Inflammatory macrophage (primary cell): ENCODE results near the gene PROM1.
A peak's percentile ranks its signal among the peaks of the same experiment; 100 is the strongest.

Source experiments
- DNase-seq, 2 donors: peaks; one replicate each; pipeline ENCODE4 v3.0.0-alpha.2; 2020 to 2022

PROM1 gene

GRCh38 chr4:15936495-15936894 is 147.3 kb downstream of the PROM1 start:
- DNase-seq: no peak

GRCh38 chr4:15935504-15936402 is 148.1 kb downstream of the PROM1 start:
- no peak for DNase-seq

- no peak for DNase-seq
These were observed 149.6 kb downstream of the PROM1 start for GRCh38 chr4:15934259-15934658.

- peak in 1 of 2 donors; percentile 12 for DNase-seq
These were observed 152.2 kb downstream of the PROM1 start for GRCh38 chr4:15931451-15932210.

DNA sequence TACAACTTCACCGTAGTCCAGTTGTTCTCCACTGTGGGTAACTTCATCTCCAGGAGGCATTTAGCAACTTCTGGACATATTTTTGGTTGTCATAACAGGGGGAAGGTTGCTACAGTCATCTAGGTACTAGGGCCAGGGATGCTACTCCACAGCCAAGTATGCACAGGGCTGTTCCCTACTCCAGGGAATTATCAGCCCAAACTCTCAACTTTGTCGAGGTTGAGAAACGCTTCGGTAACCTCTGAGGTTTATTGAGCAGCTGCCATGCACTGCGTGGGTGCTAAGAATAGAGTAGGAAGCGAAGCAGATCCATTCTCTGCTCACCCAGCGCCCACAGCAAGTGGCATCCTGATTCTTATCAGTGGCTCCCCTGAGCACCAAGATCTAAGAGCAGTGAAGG is 153.5 kb downstream of the PROM1 start:
- DNase-seq: no peak

DNA sequence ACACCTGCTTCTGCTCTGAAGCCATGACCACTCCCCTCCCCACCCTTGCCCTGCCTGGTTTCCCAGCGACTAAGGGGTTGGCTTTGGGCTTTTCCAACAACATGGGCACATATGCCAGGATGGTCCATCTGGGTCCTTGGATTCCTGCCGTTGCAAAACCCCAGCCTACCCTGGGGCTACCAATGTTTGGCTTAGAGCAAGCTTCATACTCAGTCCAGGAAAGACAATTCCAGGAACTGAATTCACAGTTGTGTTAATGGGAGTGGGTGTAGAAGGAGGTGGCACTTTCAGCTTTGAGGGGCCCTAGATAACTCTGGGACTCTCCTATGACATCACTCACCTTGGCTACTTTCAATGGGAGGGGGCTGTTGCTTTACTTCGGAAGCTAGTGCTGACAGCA is 154.3 kb downstream of the PROM1 start:
- DNase-seq: no peak

GRCh38 chr4:15928883-15929282 is 154.9 kb downstream of the PROM1 start:
- no peak for DNase-seq

DNA sequence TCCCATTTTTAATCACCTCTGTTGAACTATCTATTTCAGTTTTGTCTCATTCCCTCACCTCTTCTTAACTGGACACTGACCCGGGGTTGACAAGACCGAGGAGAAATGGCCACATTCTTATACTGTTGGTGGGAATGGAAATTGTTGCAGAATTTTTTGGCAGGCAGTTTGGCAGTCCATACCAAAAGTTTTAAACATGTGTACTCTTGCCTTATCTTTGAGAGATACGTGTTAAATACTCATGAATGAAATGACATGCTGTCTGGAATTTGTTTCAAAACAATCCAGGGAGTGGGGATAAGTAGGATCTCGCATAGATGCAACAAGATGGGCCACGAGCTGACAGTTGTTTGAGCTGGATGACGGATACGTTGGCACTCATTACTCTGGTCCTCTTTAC is 157.3 kb downstream of the PROM1 start:
- no peak for DNase-seq

GRCh38 chr4:15925830-15926229 is 158.0 kb downstream of the PROM1 start:
- DNase-seq: no peak

- DNase-seq: no peak
These were observed 162.3 kb downstream of the PROM1 start for GRCh38 chr4:15921592-15921932.

GRCh38 chr4:15920723-15921591 is 162.9 kb downstream of the PROM1 start:
- DNase-seq: no peak

GRCh38 chr4:15918484-15919129 is 165.2 kb downstream of the PROM1 start:
- DNase-seq: no peak
